Neuronal stem cell (in vitro differentiated cells): ENCODE data around the gene C6orf52.

Experiments used
- DNase-seq: peaks from one replicate; pipeline ENCODE4 v3.0.0-alpha.2; 2013; ENCODE audit warnings: low spot score
- H2AFZ ChIP-seq: one replicate; pipeline ENCODE4 v1.6.1; 2013; ENCODE audit warnings: mild to moderate bottlenecking, low read length, inconsistent platforms
- H2AK5ac ChIP-seq: 2 replicates; pipeline ENCODE4 v1.6.1; 2013; ENCODE audit warnings: low read depth, mild to moderate bottlenecking, inconsistent platforms, low read length, moderate library complexity, mixed read lengths
- H2BK120ac ChIP-seq: 2 replicates; pipeline ENCODE4 v1.6.1; 2013; ENCODE audit warnings: low read depth, mild to moderate bottlenecking, inconsistent platforms, low read length, moderate library complexity, mixed read lengths
- H2BK12ac ChIP-seq: one replicate; pipeline ENCODE4 v1.6.1; 2013; ENCODE audit warnings: low read length, inconsistent platforms
- H2BK15ac ChIP-seq: 2 replicates; pipeline ENCODE4 v1.6.1; 2013; ENCODE audit warnings: mild to moderate bottlenecking, low read length, inconsistent platforms, mixed read lengths
- H2BK5ac ChIP-seq: one replicate; pipeline ENCODE4 v1.6.1; 2013; ENCODE audit warnings: inconsistent platforms, mild to moderate bottlenecking, low read length, moderate library complexity
- H3K14ac ChIP-seq: one replicate; pipeline ENCODE4 v1.6.1; 2013; ENCODE audit warnings: low read length, inconsistent platforms
- H3K18ac ChIP-seq: 2 replicates; pipeline ENCODE4 v1.6.1; 2013; ENCODE audit warnings: low read length, inconsistent platforms
- H3K23ac ChIP-seq: 2 replicates; pipeline ENCODE4 v1.6.1; 2013; ENCODE audit warnings: low read depth, mild to moderate bottlenecking, mixed read lengths, low read length, inconsistent platforms; ENCODE audit not compliant: poor library complexity
- H3K27ac ChIP-seq: replicated peaks from 3 replicates; pipeline ENCODE4 v1.5.1; 2013; ENCODE audit warnings: low read length, inconsistent platforms
- H3K27me3 ChIP-seq, 3 experiments: 2 replicates each; pipeline ENCODE4 v1.6.1; 2013; ENCODE audit warnings: low read length in 3 of 3, mild to moderate bottlenecking in 2 of 3, inconsistent platforms in 1 of 3, low read depth in 1 of 3, mixed read lengths in 1 of 3, moderate library complexity in 1 of 3; ENCODE audit not compliant: control insufficient read depth in 3 of 3, insufficient read depth in 3 of 3
- H3K36me3 ChIP-seq, 2 donors: replicated peaks in 1 of 2; 2 replicates each; pipeline ENCODE4 v1.6.1; 2013; ENCODE audit warnings: low read length in 2 of 2; ENCODE audit not compliant: control insufficient read depth in 2 of 2, insufficient read depth in 2 of 2
- H3K4ac ChIP-seq: 2 replicates; pipeline ENCODE4 v1.6.1; 2013; ENCODE audit warnings: inconsistent platforms, mild to moderate bottlenecking, low read length, moderate library complexity
- H3K4me1 ChIP-seq, 2 donors: 1 replicate in 1 of 2; 2 replicates in 1 of 2; pipeline ENCODE4 v1.6.1; 2013; ENCODE audit warnings: low read length in 2 of 2, low read depth in 1 of 2; ENCODE audit not compliant: control insufficient read depth in 2 of 2, insufficient read depth in 1 of 2
- H3K4me2 ChIP-seq: one replicate; pipeline ENCODE4 v1.6.1; 2013; ENCODE audit warnings: mild to moderate bottlenecking, low read length, inconsistent platforms; ENCODE audit not compliant: insufficient read depth, poor library complexity, severe bottlenecking
- H3K4me3 ChIP-seq, 2 donors: 2 replicates each; pipeline ENCODE4 v1.5.1; 2013; ENCODE audit warnings: low read length in 2 of 2, mild to moderate bottlenecking in 2 of 2, inconsistent platforms in 1 of 2, moderate library complexity in 1 of 2
- H3K79me1 ChIP-seq: one replicate; pipeline ENCODE4 v1.6.1; 2013; ENCODE audit warnings: low read depth, mild to moderate bottlenecking, inconsistent platforms, low read length, moderate library complexity
- H3K9ac ChIP-seq: one replicate; pipeline ENCODE4 v1.6.1; 2013; ENCODE audit warnings: mild to moderate bottlenecking, low read depth, low read length, inconsistent platforms; ENCODE audit not compliant: poor library complexity
- H3K9me3 ChIP-seq, 2 donors: replicated peaks in 1 of 2; 2 replicates each; pipeline versions ENCODE3 to v1.6.1; 2013; ENCODE audit warnings: low read length in 2 of 2, mild to moderate bottlenecking in 2 of 2, inconsistent platforms in 1 of 2, low read depth in 1 of 2, mixed read lengths in 1 of 2, moderate library complexity in 1 of 2; ENCODE audit not compliant: control insufficient read depth in 2 of 2, insufficient read depth in 1 of 2
- H4K8ac ChIP-seq: one replicate; pipeline ENCODE4 v1.6.1; 2013; ENCODE audit warnings: low read depth, mild to moderate bottlenecking, inconsistent platforms, low read length, moderate library complexity
- H4K91ac ChIP-seq: one replicate; pipeline ENCODE4 v1.6.1; 2013; ENCODE audit warnings: low read length, low read depth, mild to moderate bottlenecking, inconsistent platforms; ENCODE audit not compliant: poor library complexity
- WGBS, 2 donors: extraction: QIAGEN DNeasy Blood & Tissue Kit; methylation state at CpG; one replicate each; pipeline ENCODE4 v1.1.7; 2013; ENCODE audit warnings: missing lambda C conversion rate in 2 of 2, mixed read lengths in 1 of 2; ENCODE audit not compliant: insufficient read length in 2 of 2, insufficient replicate concordance in 1 of 2; ENCODE audit errors: extremely low coverage in 2 of 2; 5-methylcytosine and 5-hydroxymethylcytosine counted together

Gene C6orf52

GRCh38 chr6:10641528-10641927, 52.9 kb downstream of the C6orf52 start:
- H4K91ac ChIP-seq, result no peak overlapping the region
- peaks cover 0 to 6% of the 10 kb centered on the region in 2 donors for H3K4me1 ChIP-seq
- no CpG with 5 or more reads among the region's 3 CpGs for WGBS, 2 donors
- no peak overlapping the region for H3K4me2 ChIP-seq
- H2AK5ac ChIP-seq, result no peak overlapping the region
- H2BK15ac ChIP-seq, result no peak overlapping the region
- peaks cover 0 to 3% of the 10 kb centered on the region in 2 donors for H3K9me3 ChIP-seq
- H2BK120ac ChIP-seq, result no peak overlapping the region
- H3K23ac ChIP-seq, result no peak overlapping the region
- H2BK12ac ChIP-seq, result no peak overlapping the region
- H2BK5ac ChIP-seq, result no peak overlapping the region
- no peak overlapping the region for H3K4me3 ChIP-seq
- H2AFZ ChIP-seq, result no peak overlapping the region
- no peaks in the 10 kb centered on the region for H3K27me3 ChIP-seq
- H3K79me1 ChIP-seq, result no peaks in the 10 kb centered on the region
- H3K27ac ChIP-seq, result peak overlapping the region; percentile 84
- H4K8ac ChIP-seq, result no peak overlapping the region
- H3K4ac ChIP-seq, result no peak overlapping the region
- no peaks in the 10 kb centered on the region for H3K36me3 ChIP-seq
- peak; percentile 50 for DNase-seq
- no peak overlapping the region for H3K18ac ChIP-seq
- no peak overlapping the region for H3K14ac ChIP-seq
- no peak overlapping the region for H3K9ac ChIP-seq

GRCh38 chr6:10640412-10640811, 54.0 kb downstream of the C6orf52 start:
- WGBS, 2 donors, result no CpG with 5 or more reads among the region's 8 CpGs
- Histone ChIP-seq H3K79me1 (no peaks in the 10 kb centered on the region), H3K4ac (no peak overlapping the region), H2BK5ac (no peak overlapping the region), H3K4me3 (no peak overlapping the region), H4K91ac (no peak overlapping the region), H3K23ac (no peak overlapping the region), H3K27me3 (no peaks in the 10 kb centered on the region), H3K4me1 (peaks cover 0 to 6% of the 10 kb centered on the region in 2 donors), H3K9me3 (peaks cover 0 to 3% of the 10 kb centered on the region in 2 donors), H2BK12ac (no peak overlapping the region), H2AFZ (no peak overlapping the region), H4K8ac (no peak overlapping the region), H3K9ac (no peak overlapping the region), H3K27ac (no peak overlapping the region), H2BK15ac (no peak overlapping the region), H2BK120ac (no peak overlapping the region), H3K14ac (no peak overlapping the region), H3K18ac (no peak overlapping the region), H3K4me2 (no peak overlapping the region), H2AK5ac (no peak overlapping the region), H3K36me3 (no peaks in the 10 kb centered on the region)
- no peak for DNase-seq

DNA sequence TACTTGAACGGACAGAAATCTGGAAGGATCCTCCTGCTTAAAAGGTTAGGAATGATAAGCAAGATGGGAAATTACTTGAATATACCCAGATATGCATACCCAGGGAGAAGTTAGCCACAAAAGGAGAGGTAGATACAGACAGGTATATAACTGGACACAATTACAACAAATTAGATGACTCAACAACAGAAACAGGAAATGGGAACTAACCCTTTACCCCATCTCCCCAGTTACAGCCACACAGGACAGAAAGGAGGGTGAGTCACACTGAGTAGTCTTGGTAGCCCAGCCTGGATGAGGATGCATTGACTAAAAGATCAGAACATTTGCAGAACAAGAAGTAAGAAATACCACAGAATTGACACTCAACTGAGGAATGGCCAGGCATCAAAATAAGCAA, 61.2 kb downstream of the C6orf52 start:
- Histone ChIP-seq H3K27me3 (no peaks in the 10 kb centered on the region), H3K9me3 (no peaks in the 10 kb centered on the region), H3K14ac (no peak overlapping the region), H4K8ac (no peak overlapping the region), H2BK15ac (no peak overlapping the region), H4K91ac (no peak overlapping the region), H2BK120ac (no peak overlapping the region), H3K9ac (no peak overlapping the region), H3K36me3 (no peaks in the 10 kb centered on the region), H2AK5ac (no peak overlapping the region), H2BK12ac (no peak overlapping the region), H3K4me1 (no peaks in the 10 kb centered on the region), H3K4me2 (no peak overlapping the region), H3K27ac (no peak overlapping the region), H3K18ac (no peak overlapping the region), H2AFZ (no peak overlapping the region), H3K23ac (no peak overlapping the region), H3K4ac (no peak overlapping the region), H3K79me1 (no peaks in the 10 kb centered on the region), H2BK5ac (no peak overlapping the region), H3K4me3 (no peak overlapping the region)
- WGBS, 2 donors, result no CpG with 5 or more reads among the region's 1 CpG
- DNase-seq, result no peak

DNA sequence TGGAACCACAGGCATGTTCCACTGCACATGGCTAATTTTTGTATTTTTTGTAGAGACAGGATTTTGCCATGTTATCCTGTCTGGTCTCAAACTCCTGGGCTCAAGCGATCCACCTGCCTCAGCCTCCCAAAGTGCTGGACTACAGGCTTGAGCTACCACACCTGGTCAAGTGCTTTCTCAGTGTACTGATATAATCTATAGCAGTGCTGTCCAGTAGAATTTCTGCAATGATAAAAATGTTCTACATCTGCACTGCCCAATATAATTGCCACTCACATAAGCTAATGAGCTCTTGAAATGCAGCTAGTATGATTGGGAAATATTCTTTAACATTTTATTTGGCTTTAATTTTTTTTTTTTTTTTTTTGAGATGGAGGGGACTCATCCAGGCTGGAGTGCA, 64.2 kb downstream of the C6orf52 start:
- no peak for DNase-seq
- H3K4me2 ChIP-seq, result no peak overlapping the region
- H3K4ac ChIP-seq, result no peak overlapping the region
- no peak overlapping the region for H3K23ac ChIP-seq
- no peak overlapping the region for H2BK120ac ChIP-seq
- WGBS, 2 donors, result no CpG with 5 or more reads among the region's 1 CpG
- no peaks in the 10 kb centered on the region for H3K79me1 ChIP-seq
- H4K8ac ChIP-seq, result no peak overlapping the region
- no peaks in the 10 kb centered on the region for H3K27me3 ChIP-seq
- no peak overlapping the region for H2BK12ac ChIP-seq
- H4K91ac ChIP-seq, result no peak overlapping the region
- no peak overlapping the region for H3K14ac ChIP-seq
- H3K27ac ChIP-seq, result no peak overlapping the region
- peaks cover 0 to 4% of the 10 kb centered on the region in 2 donors for H3K36me3 ChIP-seq
- H2BK15ac ChIP-seq, result no peak overlapping the region
- no peak overlapping the region for H2AFZ ChIP-seq
- H3K18ac ChIP-seq, result no peak overlapping the region
- no peak overlapping the region for H3K4me3 ChIP-seq
- no peak overlapping the region for H3K9ac ChIP-seq
- no peak overlapping the region for H2BK5ac ChIP-seq
- H2AK5ac ChIP-seq, result no peak overlapping the region
- no peaks in the 10 kb centered on the region for H3K9me3 ChIP-seq
- peaks cover 3 to 4% of the 10 kb centered on the region in 2 donors for H3K4me1 ChIP-seq
